Activated CD4-positive, alpha-beta T cell treated with anti-CD3 and anti-CD28 coated beads, Interleukin-2, amount 50 U/mL, for 48 hours (primary cell): ENCODE data around the gene TPSD1.
"Not testable (repeated sequence)": the region's sequence is repeated elsewhere in the genome, so short reads cannot be mapped to it uniquely, and the experiment has no call there.

Experiments
- DNase-seq, 2 experiments: peaks; one replicate each; pipeline ENCODE4 v3.0.0-alpha.2; 2020

The TPSD1 gene

GRCh38 chr16:1255276-1256122 lies at the start of gene TPSD1:
TPSD1 (plus strand) TSS chr16:1256069; CDS start chr16:1256281, 212 bp downstream.
- DNase-seq, result not testable (repeated sequence)

DNA sequence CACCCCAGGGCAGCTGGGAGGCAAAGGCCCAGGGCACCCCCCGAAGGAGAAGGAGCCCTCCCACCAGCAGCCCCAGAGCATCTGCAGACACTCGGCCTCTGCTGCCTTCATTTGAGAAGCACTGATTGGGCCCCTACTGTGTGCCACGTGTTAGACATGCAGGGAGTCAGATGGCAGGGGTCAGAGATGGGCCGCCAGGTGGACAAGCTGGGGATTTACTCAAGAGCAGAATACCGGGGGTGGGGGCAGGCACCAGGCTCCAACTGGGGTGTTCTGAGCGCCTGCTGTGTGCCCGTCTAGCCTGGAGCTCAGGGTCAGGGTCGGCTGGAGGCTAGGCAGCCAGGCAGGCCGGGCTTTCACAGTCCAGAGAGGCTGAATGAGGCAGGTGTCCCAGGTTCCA lies 49.5 kb upstream of the TPSD1 start:
- no peak for DNase-seq

- DNase-seq, result no peak
Measured at GRCh38 chr16:1206786-1207185, 49.1 kb upstream of the TPSD1 start.

- peak in 1 of 2 experiments; percentile 13 for DNase-seq
Measured at GRCh38 chr16:1208239-1208830, 47.5 kb upstream of the TPSD1 start.

DNA sequence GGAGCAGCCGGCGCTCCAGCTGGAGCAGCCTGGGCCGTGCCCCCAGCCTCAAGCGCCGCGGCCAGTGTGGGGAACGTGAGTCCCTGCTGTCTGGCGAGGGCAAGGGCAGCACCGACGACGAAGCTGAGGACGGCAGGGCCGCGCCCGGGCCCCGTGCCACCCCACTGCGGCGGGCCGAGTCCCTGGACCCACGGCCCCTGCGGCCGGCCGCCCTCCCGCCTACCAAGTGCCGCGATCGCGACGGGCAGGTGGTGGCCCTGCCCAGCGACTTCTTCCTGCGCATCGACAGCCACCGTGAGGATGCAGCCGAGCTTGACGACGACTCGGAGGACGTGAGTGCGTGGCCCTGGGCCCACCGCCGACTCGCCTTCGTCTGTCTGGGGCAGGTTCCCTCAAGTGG lies 46.8 kb upstream of the TPSD1 start:
- DNase-seq, result no peak

DNA sequence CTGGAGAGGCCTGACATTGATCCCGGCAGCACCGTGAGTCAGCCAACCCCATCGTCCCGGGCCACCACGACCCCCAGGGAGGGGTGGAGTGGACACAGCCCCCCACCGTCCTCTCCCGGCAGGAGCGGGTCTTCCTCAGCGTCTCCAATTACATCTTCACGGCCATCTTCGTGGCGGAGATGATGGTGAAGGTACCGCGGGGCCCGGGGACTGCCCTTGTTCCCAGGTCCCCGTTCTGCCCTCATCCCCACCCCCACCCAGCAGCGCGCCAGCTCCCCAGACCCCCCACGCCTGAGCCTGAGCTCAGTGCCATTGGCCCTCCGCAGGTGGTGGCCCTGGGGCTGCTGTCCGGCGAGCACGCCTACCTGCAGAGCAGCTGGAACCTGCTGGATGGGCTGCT lies 45.4 kb upstream of the TPSD1 start:
- DNase-seq, result no peak

DNA sequence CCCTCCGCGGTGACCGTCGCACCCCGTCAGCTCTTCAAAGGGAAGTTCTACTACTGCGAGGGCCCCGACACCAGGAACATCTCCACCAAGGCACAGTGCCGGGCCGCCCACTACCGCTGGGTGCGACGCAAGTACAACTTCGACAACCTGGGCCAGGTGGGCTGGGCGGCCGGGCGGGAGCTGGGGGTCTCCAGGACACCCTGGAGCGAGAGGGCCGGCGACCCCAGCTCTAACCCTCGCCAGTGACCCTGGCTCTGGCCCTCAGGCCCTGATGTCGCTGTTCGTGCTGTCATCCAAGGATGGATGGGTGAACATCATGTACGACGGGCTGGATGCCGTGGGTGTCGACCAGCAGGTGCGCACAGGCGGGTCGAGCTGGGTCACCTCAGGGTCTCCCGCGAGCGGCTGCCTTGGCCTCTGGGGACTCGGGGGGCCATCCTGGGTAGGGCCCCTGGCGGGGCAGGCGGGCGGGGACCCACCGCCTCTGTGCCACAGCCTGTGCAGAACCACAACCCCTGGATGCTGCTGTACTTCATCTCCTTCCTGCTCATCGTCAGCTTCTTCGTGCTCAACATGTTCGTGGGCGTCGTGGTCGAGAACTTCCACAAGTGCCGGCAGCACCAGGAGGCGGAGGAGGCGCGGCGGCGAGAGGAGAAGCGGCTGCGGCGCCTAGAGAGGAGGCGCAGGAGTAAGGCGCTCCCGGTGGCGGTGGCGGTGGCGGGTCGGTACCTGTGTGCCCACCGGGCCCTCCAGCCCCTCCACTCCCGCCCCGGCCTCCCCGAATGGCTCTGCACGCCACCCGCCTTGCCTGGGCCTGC lies 44.2 kb upstream of the TPSD1 start:
- DNase-seq, result no peak

GRCh38 chr16:1212616-1213194 lies 43.2 kb upstream of the TPSD1 start:
- DNase-seq, result no peak

DNA sequence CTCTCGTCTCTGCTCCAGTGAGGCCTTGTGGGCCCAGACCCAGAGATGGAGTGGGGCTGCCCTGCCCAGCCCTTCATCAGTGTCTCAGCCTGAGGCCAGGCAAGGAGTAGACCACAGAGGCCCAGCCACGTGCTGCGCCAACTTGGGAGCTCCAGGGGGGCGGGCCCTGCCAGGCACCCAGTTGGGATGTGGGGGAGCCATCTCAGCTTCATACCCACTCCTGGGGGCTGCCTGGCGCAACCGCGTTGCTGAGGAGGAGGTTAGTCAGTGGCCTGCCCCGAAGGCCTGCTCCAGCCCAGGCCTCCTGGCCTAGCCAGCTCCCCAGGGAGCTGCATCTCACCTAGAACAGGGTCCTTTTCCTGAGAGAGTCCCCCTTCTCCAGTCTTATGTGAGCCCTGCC lies 42.6 kb upstream of the TPSD1 start:
- no peak for DNase-seq

DNA sequence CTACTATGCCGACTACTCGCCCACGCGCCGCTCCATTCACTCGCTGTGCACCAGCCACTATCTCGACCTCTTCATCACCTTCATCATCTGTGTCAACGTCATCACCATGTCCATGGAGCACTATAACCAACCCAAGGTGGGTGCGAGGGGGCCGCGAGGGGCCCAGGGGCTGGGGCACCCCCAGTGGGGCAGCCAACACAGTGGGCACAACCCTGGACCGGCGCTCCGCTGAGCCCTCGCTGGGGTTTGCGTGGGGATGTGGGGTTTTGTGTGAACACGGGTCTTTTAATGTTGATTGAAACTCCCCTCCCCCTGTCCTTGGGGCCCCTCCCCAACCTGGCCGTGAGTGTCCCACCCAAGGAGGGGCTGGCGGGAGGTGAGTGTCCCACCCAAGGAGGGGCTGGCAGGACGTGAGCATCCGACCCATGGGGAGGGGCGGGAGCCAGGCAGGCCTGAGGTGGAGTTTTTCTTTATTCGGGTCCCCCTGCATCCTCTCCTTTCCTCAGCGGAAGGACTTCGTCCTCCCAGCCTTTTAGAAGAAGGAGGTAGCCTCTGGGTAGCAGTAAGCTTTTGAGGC lies 42.0 kb upstream of the TPSD1 start:
- no peak for DNase-seq

- DNase-seq, result no peak
Measured at GRCh38 chr16:1214719-1215118, 41.1 kb upstream of the TPSD1 start.

DNA sequence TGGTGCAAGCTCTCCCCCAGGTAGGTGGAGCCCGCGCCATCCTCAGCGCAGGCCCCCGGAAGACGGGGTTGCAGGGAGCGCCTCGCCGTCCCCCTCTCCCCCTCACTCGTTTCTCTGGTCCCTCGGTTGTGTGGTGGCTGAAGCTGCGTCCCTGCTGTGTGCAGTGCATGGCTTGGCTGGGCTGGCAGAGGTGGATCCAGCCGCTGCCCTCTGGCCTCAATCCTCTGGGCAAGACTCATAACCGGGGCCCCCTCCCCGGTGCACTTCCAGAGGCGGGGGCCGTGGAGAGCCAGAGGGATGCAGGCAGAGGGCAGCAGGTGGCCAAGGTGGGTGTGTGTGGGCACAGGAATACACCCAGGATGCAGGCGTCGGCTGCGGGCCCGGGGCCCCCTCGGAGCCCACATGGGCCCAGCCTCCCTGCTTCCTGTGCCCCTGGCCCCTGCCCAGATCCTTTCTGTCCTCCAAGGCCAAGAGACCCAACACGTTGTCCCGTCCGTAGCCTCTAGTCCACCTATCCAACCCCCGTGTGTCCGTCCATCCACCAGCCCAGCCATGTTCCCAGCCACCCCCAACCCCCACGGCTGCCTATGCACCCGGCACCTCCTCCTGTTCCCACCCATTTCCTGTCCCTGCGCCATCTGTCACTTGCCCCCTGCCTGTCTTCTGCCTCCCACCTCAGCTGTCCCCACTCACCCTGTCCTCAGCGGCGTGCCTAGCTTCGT lies 40.1 kb upstream of the TPSD1 start:
- DNase-seq, result no peak

- DNase-seq, result no peak
Measured at GRCh38 chr16:1216296-1216619, 39.6 kb upstream of the TPSD1 start.

DNA sequence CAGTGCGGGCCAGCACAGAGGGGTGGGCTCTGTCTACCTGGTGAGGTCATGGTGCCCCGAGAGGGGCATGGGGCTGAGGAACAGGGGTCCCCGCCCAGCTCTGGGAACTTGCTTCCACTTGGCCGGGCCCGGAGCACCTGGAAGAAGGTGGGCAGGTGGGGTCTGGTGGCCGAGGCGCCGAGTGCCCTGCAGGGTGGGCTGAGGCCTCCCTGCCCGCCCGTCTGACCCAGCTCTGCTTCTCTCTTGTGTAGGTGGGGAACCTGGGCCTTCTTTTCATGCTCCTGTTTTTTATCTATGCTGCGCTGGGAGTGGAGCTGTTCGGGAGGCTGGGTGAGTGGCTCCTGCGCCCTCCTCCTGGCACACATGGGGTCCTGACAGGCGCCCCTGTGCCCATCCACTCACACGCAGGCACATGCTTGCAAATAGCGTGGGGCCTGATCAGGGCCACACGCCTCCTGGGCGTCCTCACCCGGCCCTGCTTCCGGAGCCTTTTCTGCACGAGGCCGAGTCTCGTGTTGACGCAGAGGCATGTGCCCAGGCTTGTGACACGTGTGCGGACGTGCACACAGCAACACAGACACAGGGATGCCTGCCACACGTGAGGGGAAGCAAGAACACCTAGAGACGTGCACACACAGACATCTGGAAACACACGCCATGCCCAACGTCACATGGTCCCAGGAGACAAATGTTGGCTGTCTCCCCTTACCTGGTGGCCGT lies 39.0 kb upstream of the TPSD1 start:
- no peak for DNase-seq

GRCh38 chr16:1217526-1217925 lies 38.3 kb upstream of the TPSD1 start:
- no peak for DNase-seq

GRCh38 chr16:1218061-1218929 lies 37.6 kb upstream of the TPSD1 start:
- DNase-seq, result no peak

DNA sequence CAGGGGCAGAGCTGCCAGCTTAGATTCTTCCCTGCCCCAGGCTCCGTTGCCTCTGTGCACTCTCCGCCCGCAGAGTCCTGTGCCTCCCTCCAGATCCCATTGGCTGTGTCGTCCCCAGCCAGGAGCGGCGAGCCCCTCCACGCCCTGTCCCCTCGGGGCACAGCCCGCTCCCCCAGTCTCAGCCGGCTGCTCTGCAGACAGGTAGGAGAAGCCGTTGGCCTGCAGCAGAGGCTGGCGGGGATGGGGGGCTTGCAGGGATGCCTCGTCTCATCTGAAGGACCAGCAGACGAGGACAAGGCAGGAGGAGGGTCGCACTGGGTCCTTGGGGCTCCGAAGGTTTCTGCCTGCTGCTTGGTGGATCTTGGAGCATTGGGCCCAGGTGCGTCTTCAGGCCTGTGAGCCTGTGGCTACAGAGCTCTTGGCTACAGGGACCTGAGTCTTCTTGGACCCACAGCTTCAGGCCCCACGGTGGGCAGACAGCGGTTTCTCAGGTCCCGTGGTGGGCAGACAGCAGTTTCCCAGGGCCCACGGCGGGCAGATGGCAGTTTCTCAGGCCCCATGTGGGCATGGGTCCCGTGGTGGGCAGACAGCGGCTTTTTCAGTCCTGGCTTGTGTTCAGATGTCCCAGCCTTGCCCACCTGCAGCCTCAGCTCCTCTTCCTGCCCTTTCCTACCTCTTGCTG lies 36.8 kb upstream of the TPSD1 start:
- no peak for DNase-seq

DNA sequence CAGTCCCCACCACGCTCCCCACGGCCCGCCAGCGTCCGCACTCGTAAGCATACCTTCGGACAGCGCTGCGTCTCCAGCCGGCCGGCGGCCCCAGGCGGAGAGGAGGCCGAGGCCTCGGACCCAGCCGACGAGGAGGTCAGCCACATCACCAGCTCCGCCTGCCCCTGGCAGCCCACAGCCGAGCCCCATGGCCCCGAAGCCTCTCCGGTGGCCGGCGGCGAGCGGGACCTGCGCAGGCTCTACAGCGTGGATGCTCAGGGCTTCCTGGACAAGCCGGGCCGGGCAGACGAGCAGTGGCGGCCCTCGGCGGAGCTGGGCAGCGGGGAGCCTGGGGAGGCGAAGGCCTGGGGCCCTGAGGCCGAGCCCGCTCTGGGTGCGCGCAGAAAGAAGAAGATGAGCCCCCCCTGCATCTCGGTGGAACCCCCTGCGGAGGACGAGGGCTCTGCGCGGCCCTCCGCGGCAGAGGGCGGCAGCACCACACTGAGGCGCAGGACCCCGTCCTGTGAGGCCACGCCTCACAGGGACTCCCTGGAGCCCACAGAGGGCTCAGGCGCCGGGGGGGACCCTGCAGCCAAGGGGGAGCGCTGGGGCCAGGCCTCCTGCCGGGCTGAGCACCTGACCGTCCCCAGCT lies 35.7 kb upstream of the TPSD1 start:
- DNase-seq, result no peak

- no peak for DNase-seq
Measured at GRCh38 chr16:1220841-1221627, 34.8 kb upstream of the TPSD1 start.
